ENCODE results near the gene HORMAD2. TPM values are rescaled to one million over a fixed set of nuclear protein-coding genes. Genes with fewer than 3 reads are reported as not detected.

The HORMAD2 gene
- total RNA-seq, 1 donor from 2014 or later = not detected

DNA sequence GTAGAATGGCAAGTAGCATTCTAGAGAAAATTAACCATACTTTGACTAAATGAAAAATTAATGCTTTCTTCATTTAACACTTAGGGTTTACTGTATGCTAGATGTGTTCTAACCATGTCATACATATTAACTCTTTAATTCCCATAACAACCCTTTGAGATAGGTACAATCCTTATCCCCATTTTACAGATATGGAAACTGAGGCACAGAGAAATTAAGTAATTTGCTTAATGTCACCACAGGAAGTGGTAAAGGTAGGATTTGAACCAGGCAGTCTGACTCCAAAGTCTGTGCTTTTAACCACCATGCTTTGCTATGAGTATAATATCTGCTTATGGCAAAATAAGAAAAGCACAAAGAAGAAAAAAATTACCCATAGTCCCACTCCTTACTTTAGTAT lies 106.8 kb downstream of the HORMAD2 start:
- no peaks in the 10 kb centered on the region for H3K4me1 ChIP-seq
- no peak overlapping the region for H3K4me3 Mint-ChIP-seq
- H3K79me2 ChIP-seq (ENCODE audit: low read depth) = no peaks in the 10 kb centered on the region
- H3F3A ChIP-seq (ENCODE audit: low read depth) = no peaks in the 10 kb centered on the region
- H3K27me3 ChIP-seq = no peaks in the 10 kb centered on the region
- no peaks in the 10 kb centered on the region for H3K9me3 Mint-ChIP-seq
- no peak overlapping the region for H3K27ac Mint-ChIP-seq
- H4K20me1 ChIP-seq (ENCODE audit: low read depth) = no peaks in the 10 kb centered on the region
- H3K27ac ChIP-seq = no peak overlapping the region
- no peak overlapping the region for H2AFZ ChIP-seq (replicated peaks)
- TF ChIP-seq, protein P1, sequence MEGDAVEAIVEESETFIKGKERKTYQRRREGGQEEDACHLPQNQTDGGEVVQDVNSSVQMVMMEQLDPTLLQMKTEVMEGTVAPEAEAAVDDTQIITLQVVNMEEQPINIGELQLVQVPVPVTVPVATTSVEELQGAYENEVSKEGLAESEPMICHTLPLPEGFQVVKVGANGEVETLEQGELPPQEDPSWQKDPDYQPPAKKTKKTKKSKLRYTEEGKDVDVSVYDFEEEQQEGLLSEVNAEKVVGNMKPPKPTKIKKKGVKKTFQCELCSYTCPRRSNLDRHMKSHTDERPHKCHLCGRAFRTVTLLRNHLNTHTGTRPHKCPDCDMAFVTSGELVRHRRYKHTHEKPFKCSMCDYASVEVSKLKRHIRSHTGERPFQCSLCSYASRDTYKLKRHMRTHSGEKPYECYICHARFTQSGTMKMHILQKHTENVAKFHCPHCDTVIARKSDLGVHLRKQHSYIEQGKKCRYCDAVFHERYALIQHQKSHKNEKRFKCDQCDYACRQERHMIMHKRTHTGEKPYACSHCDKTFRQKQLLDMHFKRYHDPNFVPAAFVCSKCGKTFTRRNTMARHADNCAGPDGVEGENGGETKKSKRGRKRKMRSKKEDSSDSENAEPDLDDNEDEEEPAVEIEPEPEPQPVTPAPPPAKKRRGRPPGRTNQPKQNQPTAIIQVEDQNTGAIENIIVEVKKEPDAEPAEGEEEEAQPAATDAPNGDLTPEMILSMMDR (IDR thresholded peaks at IDR 0.05) = no peak
- TF ChIP-seq EZH2 (IDR thresholded peaks at IDR 0.05) = no peak
- TF ChIP-seq EZH2phosphoT487 (IDR thresholded peaks at IDR 0.05) = no peak
- H3K36me3 ChIP-seq = no peaks in the 10 kb centered on the region
- H3K36me3 Mint-ChIP-seq = no peaks in the 10 kb centered on the region
- DNase-seq (ENCODE audit: low spot score) = no peak
- no peaks in the 10 kb centered on the region for H3K27me3 Mint-ChIP-seq (ENCODE audit: insufficient read depth, low read depth)
- no peaks in the 10 kb centered on the region for H3K4me1 Mint-ChIP-seq
- H3K9ac ChIP-seq = no peak overlapping the region
- no peaks in the 10 kb centered on the region for H3K9me3 ChIP-seq (ENCODE audit: low read depth)
- H3K4me3 ChIP-seq = no peak overlapping the region
- no peak overlapping the region for H3K4me2 ChIP-seq

DNA sequence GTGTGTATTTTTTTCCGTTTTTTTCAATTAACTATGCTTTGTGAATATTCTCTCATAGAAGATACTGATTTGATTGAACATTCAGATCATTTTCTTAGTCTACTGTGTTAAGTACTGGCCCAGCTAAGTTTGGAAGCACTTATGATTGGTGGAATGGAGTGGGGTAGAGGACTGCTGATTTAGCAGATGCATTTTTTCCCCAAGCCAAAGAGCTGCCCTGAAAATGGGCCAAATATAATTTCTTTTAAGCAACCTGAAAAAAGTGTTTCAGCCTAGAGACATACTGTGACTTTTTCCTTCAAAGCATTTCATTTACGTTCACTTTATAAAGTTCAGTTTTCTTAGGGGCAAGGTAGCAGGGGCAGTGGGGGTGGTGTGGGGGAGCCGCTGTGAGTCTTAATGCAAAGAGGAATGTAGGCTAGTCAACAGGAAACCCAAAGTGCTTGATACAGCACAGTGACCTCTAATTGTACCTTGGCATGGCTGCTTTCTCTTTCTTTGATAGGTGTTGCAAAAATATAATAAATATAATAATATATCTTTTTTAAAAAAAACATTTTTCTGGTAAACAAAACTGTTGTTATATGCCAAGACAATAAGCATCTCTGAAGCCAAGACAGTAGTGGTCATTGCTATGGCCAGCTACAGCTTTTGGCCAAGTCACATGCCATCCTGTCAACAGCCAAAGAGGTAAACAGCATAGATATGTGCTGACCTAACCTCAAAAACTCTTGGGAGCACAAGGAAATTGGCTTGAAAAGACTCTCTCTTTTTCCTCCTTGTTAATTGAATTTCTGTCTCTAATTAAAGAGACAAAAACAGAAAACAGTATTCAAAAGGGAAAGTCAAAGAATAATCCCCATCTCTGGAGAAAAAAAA lies 107.5 kb downstream of the HORMAD2 start:
- H3K36me3 ChIP-seq = no peaks in the 10 kb centered on the region
- H3K27me3 ChIP-seq = no peaks in the 10 kb centered on the region
- no peak for DNase-seq (ENCODE audit: low spot score)
- Mint-ChIP-seq H3K27ac (no peak overlapping the region), H3K4me1 (no peaks in the 10 kb centered on the region), H3K36me3 (no peaks in the 10 kb centered on the region), H3K9me3 (no peaks in the 10 kb centered on the region), H3K4me3 (no peak overlapping the region), H3K27me3 (ENCODE audit: insufficient read depth, low read depth) (no peaks in the 10 kb centered on the region)
- H3F3A ChIP-seq (ENCODE audit: low read depth) = no peaks in the 10 kb centered on the region
- no peaks in the 10 kb centered on the region for H3K9me3 ChIP-seq (ENCODE audit: low read depth)
- TF ChIP-seq, protein P1 (IDR thresholded peaks at IDR 0.05) = no peak
- no peak overlapping the region for H3K4me2 ChIP-seq
- H3K79me2 ChIP-seq (ENCODE audit: low read depth) = no peaks in the 10 kb centered on the region
- H4K20me1 ChIP-seq (ENCODE audit: low read depth) = no peaks in the 10 kb centered on the region
- no peaks in the 10 kb centered on the region for H3K4me1 ChIP-seq
- H2AFZ ChIP-seq (replicated peaks) = no peak overlapping the region
- no peak overlapping the region for H3K4me3 ChIP-seq
- H3K27ac ChIP-seq = no peak overlapping the region
- H3K9ac ChIP-seq = no peak overlapping the region

- H3K27me3 Mint-ChIP-seq (ENCODE audit: insufficient read depth, low read depth) = no peaks in the 10 kb centered on the region
- Histone ChIP-seq H3F3A (ENCODE audit: low read depth) (no peaks in the 10 kb centered on the region), H3K4me2 (no peak overlapping the region), H2AFZ (replicated peaks) (no peak overlapping the region), H3K27me3 (no peaks in the 10 kb centered on the region), H3K9ac (no peak overlapping the region), H4K20me1 (ENCODE audit: low read depth) (no peaks in the 10 kb centered on the region), H3K4me3 (no peak overlapping the region), H3K79me2 (ENCODE audit: low read depth) (no peaks in the 10 kb centered on the region), H3K9me3 (ENCODE audit: low read depth) (no peaks in the 10 kb centered on the region), H3K4me1 (no peaks in the 10 kb centered on the region), H3K27ac (no peak overlapping the region), H3K36me3 (no peaks in the 10 kb centered on the region)
- no peaks in the 10 kb centered on the region for H3K4me1 Mint-ChIP-seq
- no peak overlapping the region for H3K27ac Mint-ChIP-seq
- no peak for TF ChIP-seq EZH2phosphoT487 (IDR thresholded peaks at IDR 0.05)
- TF ChIP-seq, protein P1 (IDR thresholded peaks at IDR 0.05) = no peak
- TF ChIP-seq EZH2 (IDR thresholded peaks at IDR 0.05) = no peak
- no peak overlapping the region for H3K4me3 Mint-ChIP-seq
- no peaks in the 10 kb centered on the region for H3K9me3 Mint-ChIP-seq
- H3K36me3 Mint-ChIP-seq = no peaks in the 10 kb centered on the region
- no peak for DNase-seq (ENCODE audit: low spot score)
Observed at GRCh38 chr22:30188911-30189310, 108.6 kb downstream of the HORMAD2 start.
